Peyer's patch (tissue), 4 donors: ENCODE measurements around the gene HCFC2.

Experiments
- POLR2A ChIP-seq, 2 donors: fragments of 450-650 bp; IDR thresholded peaks; one replicate each; pipeline ENCODE4 v1.5.1; 2017; ENCODE audit warnings: antibody characterized with exemption in 2 of 2, mild to moderate bottlenecking in 2 of 2, moderate library complexity in 2 of 2
- TF ChIP-seq, protein P1 (sequence below), 6 experiments: fragments of 450-650 bp in 4 of 6; fragments of 200-600 bp in 2 of 6; sonication (generic) in 1 of 6; IDR thresholded peaks; one replicate each; pipeline ENCODE4 v1.5.1; 2017 to 2019; ENCODE audit warnings: antibody characterized with exemption in 6 of 6, mild to moderate bottlenecking in 3 of 6, moderate library complexity in 1 of 6

- TF ChIP-seq, protein P1, sequence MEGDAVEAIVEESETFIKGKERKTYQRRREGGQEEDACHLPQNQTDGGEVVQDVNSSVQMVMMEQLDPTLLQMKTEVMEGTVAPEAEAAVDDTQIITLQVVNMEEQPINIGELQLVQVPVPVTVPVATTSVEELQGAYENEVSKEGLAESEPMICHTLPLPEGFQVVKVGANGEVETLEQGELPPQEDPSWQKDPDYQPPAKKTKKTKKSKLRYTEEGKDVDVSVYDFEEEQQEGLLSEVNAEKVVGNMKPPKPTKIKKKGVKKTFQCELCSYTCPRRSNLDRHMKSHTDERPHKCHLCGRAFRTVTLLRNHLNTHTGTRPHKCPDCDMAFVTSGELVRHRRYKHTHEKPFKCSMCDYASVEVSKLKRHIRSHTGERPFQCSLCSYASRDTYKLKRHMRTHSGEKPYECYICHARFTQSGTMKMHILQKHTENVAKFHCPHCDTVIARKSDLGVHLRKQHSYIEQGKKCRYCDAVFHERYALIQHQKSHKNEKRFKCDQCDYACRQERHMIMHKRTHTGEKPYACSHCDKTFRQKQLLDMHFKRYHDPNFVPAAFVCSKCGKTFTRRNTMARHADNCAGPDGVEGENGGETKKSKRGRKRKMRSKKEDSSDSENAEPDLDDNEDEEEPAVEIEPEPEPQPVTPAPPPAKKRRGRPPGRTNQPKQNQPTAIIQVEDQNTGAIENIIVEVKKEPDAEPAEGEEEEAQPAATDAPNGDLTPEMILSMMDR (IDR thresholded peaks at IDR 0.05): no peak
- TF ChIP-seq POLR2A (IDR thresholded peaks at IDR 0.05): no peak
Observed at GRCh38 chr12:104121001-104121400, 56.7 kb downstream of the HCFC2 start.
